Psoas muscle (tissue), 8 donors: ENCODE results near the gene DNMT1. TPM values are rescaled to one million over a fixed set of nuclear protein-coding genes. Genes with fewer than 3 reads are reported as not detected.

Source experiments
- ATAC-seq, 4 donors: fragments of 200-7000 bp; cut with Tn5 transposase; one replicate each; pipeline ENCODE4 v1.9.1; 2020; ENCODE audit warnings: moderate library complexity in 3 of 4, mild to moderate bottlenecking in 2 of 4
- DNase-seq, 2 donors: peaks; one replicate each; pipeline ENCODE4 v3.0.0-alpha.2; 2020
- H3K27ac ChIP-seq: fragments of 200-600 bp; one replicate; pipeline ENCODE4 v1.8.0; 2022
- H3K27me3 ChIP-seq, 3 donors: fragments of 200-600 bp in 1 of 3; one replicate each; pipeline versions ENCODE4 v1.6.1 to v1.8.0; 2013 to 2022; ENCODE audit warnings: low read length in 2 of 3, mild to moderate bottlenecking in 2 of 3, moderate library complexity in 1 of 3; ENCODE audit not compliant: insufficient read depth in 3 of 3
- H3K36me3 ChIP-seq, 2 donors: fragments of 200-600 bp in 1 of 2; one replicate each; pipeline versions ENCODE4 v1.6.1 to v1.8.0; 2013 to 2022; ENCODE audit warnings: low read depth in 1 of 2, mild to moderate bottlenecking in 1 of 2, moderate library complexity in 1 of 2; ENCODE audit not compliant: insufficient read depth in 1 of 2
- H3K4me1 ChIP-seq: fragments of 200-600 bp; one replicate; pipeline ENCODE4 v1.8.0; 2022
- H3K4me3 ChIP-seq: fragments of 200-600 bp; one replicate; pipeline ENCODE4 v1.8.0; 2022; ENCODE audit warnings: mild to moderate bottlenecking
- H3K9me3 ChIP-seq: fragments of 200-600 bp; one replicate; pipeline ENCODE4 v1.8.0; 2022
- CTCF ChIP-seq: fragments of 200-600 bp; IDR thresholded peaks from one replicate; pipeline ENCODE4 v1.8.0; 2022; ENCODE audit warnings: antibody characterized with exemption
- whole genome bisulfite sequencing, 3 donors: extraction: QIAGEN DNeasy Blood & Tissue Kit; methylation state at CpG; one replicate each; pipeline versions ENCODE4 v1.1.6 to v1.1.7; 2013; 5-methylcytosine and 5-hydroxymethylcytosine counted together
- intact Hi-C, 2 donors: fragments of 100-400 bp; cut with DNase I; formaldehyde crosslinking; loops; one replicate each; pipeline versions ENCODE4 v1.11.0 to v1.14.2; 2022
- polyA plus RNA-seq, 3 donors: library from polyadenylated mRNA; stranded (reverse); fragments of 200-250 nt; gene quantifications; one replicate each; pipeline ENCODE4 v1.2.3, GENCODE V29; 2013
- total RNA-seq, 4 donors: library from RNA; stranded (reverse); fragmentation: NEBNext Ultra II Directional in 2 of 4; extraction: Animal tissue kit (Norgen Biotek cat#: 25700) in 2 of 4; gene quantifications; one replicate each; pipeline versions ENCODE4 v1.2.1 to v1.2.4, GENCODE V29; 2021 to 2023
- donor health status: healthy with polysubstance abuse.
- donor health status: DM: no; HTN: no; CAD: no; lungs with moderate emphysema.
- donor health status: Bipolar disorder and iron deficiency.
- donor health status: healthy.
- donor health status: DM: yes; HTN: yes; CAD: no.
- donor health status: DM: no; HTN: no; CAD: no.
- donor health status: DM: no; HTN: no; CAD: no.
- donor health status: DM: yes; HTN: yes; CAD: no.

The DNMT1 gene
- total and polyA plus RNA-seq, 7 donors = 7.1 to 25.2 (median 13.5) TPM

DNA sequence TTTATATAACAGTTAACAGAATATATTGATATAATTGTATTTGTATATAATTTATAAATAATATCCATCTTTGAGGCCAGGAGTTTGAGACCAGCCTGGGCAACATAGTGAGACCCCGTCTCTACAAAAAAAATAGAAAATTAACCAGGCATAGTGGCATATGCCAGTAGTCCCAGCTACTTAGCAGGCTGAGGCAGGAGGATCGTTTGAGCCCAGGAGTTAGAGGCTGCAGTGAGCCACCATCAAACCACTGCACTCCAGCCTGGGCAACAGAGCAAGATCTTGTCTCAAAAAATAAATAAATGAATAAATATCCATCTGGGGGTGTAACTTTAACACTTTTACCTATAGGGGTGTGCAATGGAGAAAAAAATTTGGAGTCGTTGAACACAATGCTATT, 110.0 kb downstream of the DNMT1 start:
- no peak for TF ChIP-seq CTCF
- no peaks in the 10 kb centered on the region for H3K4me1 ChIP-seq
- H3K36me3 ChIP-seq = no peaks in the 10 kb centered on the region
- H3K27ac ChIP-seq = no peak overlapping the region
- H3K27me3 ChIP-seq = peaks cover 0 to 26% (median 10%) of the 10 kb centered on the region in 3 donors
- no peaks in the 10 kb centered on the region for H3K9me3 ChIP-seq
- no peak overlapping the region for H3K4me3 ChIP-seq
- ATAC-seq = no peak
- no peak for DNase-seq
- 54 to 61% (median 60%) methylated on average over 3 of the region's 3 CpGs for WGBS, 3 donors
- intact Hi-C loops = no loop called here

DNA sequence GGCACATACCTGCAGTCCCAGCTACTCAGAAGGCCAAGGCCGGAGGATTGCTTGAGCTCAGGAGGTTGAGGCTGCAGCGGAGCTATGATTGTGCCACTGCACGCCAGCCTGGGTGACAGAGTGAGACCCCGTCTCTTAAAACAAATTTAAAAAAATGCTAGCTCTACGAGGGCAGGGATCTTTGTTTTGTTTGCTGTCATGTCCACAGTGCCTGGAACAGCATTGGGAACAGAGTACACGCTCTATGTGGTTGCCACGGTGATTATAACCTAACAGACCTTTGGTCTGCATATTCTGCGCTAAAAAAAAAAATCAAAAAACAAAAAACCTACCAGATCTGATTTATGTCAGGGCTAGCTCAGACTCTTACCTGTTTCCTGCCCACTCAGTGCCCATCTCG, 110.8 kb downstream of the DNMT1 start:
- H3K9me3 ChIP-seq = no peaks in the 10 kb centered on the region
- no peak overlapping the region for H3K27ac ChIP-seq
- TF ChIP-seq CTCF = no peak
- peaks cover 0 to 26% (median 10%) of the 10 kb centered on the region in 3 donors for H3K27me3 ChIP-seq
- no peak for ATAC-seq
- peak in 1 of 2 donors; percentile 4 for DNase-seq
- 71 to 84% (median 72%) methylated on average over 9 of the region's 9 CpGs for WGBS, 3 donors
- no peak overlapping the region for H3K4me3 ChIP-seq
- intact Hi-C loops = no loop called here
- no peaks in the 10 kb centered on the region for H3K4me1 ChIP-seq
- no peaks in the 10 kb centered on the region for H3K36me3 ChIP-seq

Other genes starting within 250 kb of the DNMT1 start
- gene COL5A3, start 184.4 kb downstream of the DNMT1 start, total RNA-seq = 10 to 100 TPM in 1 of 4 donors, 1 to 10 TPM in 3; 3.7 to 10.6 (median 8.0) TPM
- gene COL5A3, start 184.4 kb downstream of the DNMT1 start, polyA plus RNA-seq = 1 to 10 TPM; 4.6 to 8.9 (median 8.5) TPM
- not detected for gene RDH8, start 181.5 kb downstream of the DNMT1 start, total RNA-seq
- not detected for gene RDH8, start 181.5 kb downstream of the DNMT1 start, polyA plus RNA-seq
- 1 to 10 TPM; 2.9 to 5.7 (median 4.0) TPM for gene SHFL, start 108.6 kb downstream of the DNMT1 start, total RNA-seq
- 1 to 10 TPM; 3.1 to 4.3 (median 3.4) TPM for gene SHFL, start 108.6 kb downstream of the DNMT1 start, polyA plus RNA-seq
- gene ANGPTL6, start 92.3 kb downstream of the DNMT1 start, total RNA-seq = not detected
- gene ANGPTL6, start 92.3 kb downstream of the DNMT1 start, polyA plus RNA-seq = under 1 TPM in 2 of 3 donors, not detected in 1; 0.18 to 0.20 TPM
- 10 to 100 TPM; 29.3 to 70.6 (median 59.1) TPM for gene PPAN, start 88.6 kb downstream of the DNMT1 start, total RNA-seq
- 10 to 100 TPM; 48.4 to 93.4 (median 60.8) TPM for gene PPAN, start 88.6 kb downstream of the DNMT1 start, polyA plus RNA-seq
- 10 to 100 TPM; 11.0 to 18.5 (median 14.6) TPM for gene P2RY11, start 83.3 kb downstream of the DNMT1 start, total RNA-seq
- 10 to 100 TPM in 1 of 3 donors, 1 to 10 TPM in 2; 4.0 to 15.7 (median 6.0) TPM for gene P2RY11, start 83.3 kb downstream of the DNMT1 start, polyA plus RNA-seq
- gene EIF3G, start 75.1 kb downstream of the DNMT1 start, total RNA-seq = 100 to 1,000 TPM; 278 to 337 (median 305) TPM
- 100 to 1,000 TPM; 257 to 358 (median 311) TPM for gene EIF3G, start 75.1 kb downstream of the DNMT1 start, polyA plus RNA-seq
- gene S1PR2, start 36.4 kb upstream of the DNMT1 start, total RNA-seq = 1 to 10 TPM; 1.1 to 2.0 (median 1.6) TPM
- gene S1PR2, start 36.4 kb upstream of the DNMT1 start, polyA plus RNA-seq = under 1 TPM; 0.17 to 0.59 (median 0.36) TPM
- 10 to 100 TPM; 54.9 to 94.0 (median 58.9) TPM for gene MRPL4, start 57.3 kb upstream of the DNMT1 start, total RNA-seq
- 100 to 1,000 TPM in 1 of 3 donors, 10 to 100 TPM in 2; 78.1 to 191 (median 79.9) TPM for gene MRPL4, start 57.3 kb upstream of the DNMT1 start, polyA plus RNA-seq
- gene ICAM1, start 76.2 kb upstream of the DNMT1 start, total RNA-seq = 1 to 10 TPM; 3.7 to 8.0 (median 6.9) TPM
- 1 to 10 TPM; 2.7 to 7.5 (median 3.3) TPM for gene ICAM1, start 76.2 kb upstream of the DNMT1 start, polyA plus RNA-seq
- under 1 TPM in 1 of 4 donors, not detected in 3; 0.47 TPM for gene ICAM4, start 92.0 kb upstream of the DNMT1 start, total RNA-seq
- gene ICAM4, start 92.0 kb upstream of the DNMT1 start, polyA plus RNA-seq = under 1 TPM in 2 of 3 donors, not detected in 1; 0.04 to 0.18 TPM
- gene ICAM5, start 95.0 kb upstream of the DNMT1 start, total RNA-seq = under 1 TPM in 2 of 4 donors, not detected in 2; 0.13 to 0.22 TPM
- gene ICAM5, start 95.0 kb upstream of the DNMT1 start, polyA plus RNA-seq = under 1 TPM in 2 of 3 donors, not detected in 1; 0.04 TPM
- 1 to 10 TPM in 1 of 4 donors, under 1 TPM in 2, not detected in 1; 0.59 to 2.9 (median 0.69) TPM for gene ZGLP1, start 114.9 kb upstream of the DNMT1 start, total RNA-seq
- gene ZGLP1, start 114.9 kb upstream of the DNMT1 start, polyA plus RNA-seq = 1 to 10 TPM in 1 of 3 donors, under 1 TPM in 2; 0.69 to 1.6 (median 1.00) TPM
- 10 to 100 TPM; 16.0 to 21.8 (median 18.3) TPM for gene FDX2, start 121.1 kb upstream of the DNMT1 start, total RNA-seq
- gene FDX2, start 121.1 kb upstream of the DNMT1 start, polyA plus RNA-seq = 10 to 100 TPM; 30.7 to 52.5 (median 39.6) TPM
- gene RAVER1, start 138.6 kb upstream of the DNMT1 start, total RNA-seq = 10 to 100 TPM in 2 of 4 donors, 1 to 10 TPM in 2; 7.9 to 11.2 (median 9.9) TPM
- 1 to 10 TPM; 4.3 to 8.2 (median 4.8) TPM for gene RAVER1, start 138.6 kb upstream of the DNMT1 start, polyA plus RNA-seq
- 10 to 100 TPM in 1 of 4 donors, 1 to 10 TPM in 3; 6.4 to 10.1 (median 8.1) TPM for gene ICAM3, start 144.7 kb upstream of the DNMT1 start, total RNA-seq
- gene ICAM3, start 144.7 kb upstream of the DNMT1 start, polyA plus RNA-seq = 10 to 100 TPM in 1 of 3 donors, 1 to 10 TPM in 2; 7.8 to 10.1 (median 9.2) TPM
- 10 to 100 TPM; 37.1 to 57.6 (median 40.4) TPM for gene TYK2, start 185.6 kb upstream of the DNMT1 start, total RNA-seq
- 10 to 100 TPM; 40.7 to 58.8 (median 41.7) TPM for gene TYK2, start 185.6 kb upstream of the DNMT1 start, polyA plus RNA-seq
- gene CDC37, start 208.6 kb upstream of the DNMT1 start, total RNA-seq = 100 to 1,000 TPM; 165 to 182 (median 171) TPM
- gene CDC37, start 208.6 kb upstream of the DNMT1 start, polyA plus RNA-seq = 100 to 1,000 TPM; 208 to 268 (median 234) TPM
- gene PDE4A, start 225.6 kb upstream of the DNMT1 start, total RNA-seq = 10 to 100 TPM in 3 of 4 donors, 1 to 10 TPM in 1; 7.9 to 29.0 (median 16.8) TPM
- gene PDE4A, start 225.6 kb upstream of the DNMT1 start, polyA plus RNA-seq = 10 to 100 TPM in 2 of 3 donors, 1 to 10 TPM in 1; 4.1 to 15.1 (median 11.5) TPM